GM15510 (cell line): Measurements from ENCODE around the gene PTEN.

Source experiments
- POLR2A ChIP-seq: IDR thresholded peaks from 3 replicates; pipeline ENCODE4 v1.6.1; 2011; ENCODE audit warnings: borderline replicate concordance; ENCODE audit not compliant: insufficient read length; ENCODE audit errors: extremely low read depth

PTEN gene

DNA sequence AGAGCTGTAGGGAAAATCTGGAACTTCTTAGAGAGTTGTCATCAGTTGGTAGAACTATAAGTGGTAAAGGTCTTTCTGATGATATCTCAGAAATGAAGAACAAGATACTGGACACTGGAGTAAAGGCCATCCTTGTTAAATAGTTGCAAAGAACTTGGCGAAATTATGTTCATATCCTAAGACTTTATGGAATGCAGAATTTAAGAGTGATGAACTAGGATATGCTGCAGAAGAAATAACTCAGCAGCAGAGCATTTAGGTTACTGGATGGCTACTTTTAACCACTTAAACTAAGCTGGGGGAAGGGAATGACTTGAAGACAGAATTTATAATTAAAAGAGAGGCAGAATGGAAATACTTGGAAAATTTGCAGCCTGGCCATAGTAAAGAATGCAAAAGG, 23.7 kb downstream of the PTEN start:
- TF ChIP-seq POLR2A, result no peak

- TF ChIP-seq POLR2A, result no peak
These were observed 24.3 kb downstream of the PTEN start for GRCh38 chr10:87887548-87888289.

- no peak for TF ChIP-seq POLR2A
These were observed 32.0 kb downstream of the PTEN start for GRCh38 chr10:87895430-87895829.

- TF ChIP-seq POLR2A, result no peak
These were observed 32.8 kb downstream of the PTEN start for GRCh38 chr10:87896216-87896615.

GRCh38 chr10:87913156-87913921, 49.9 kb downstream of the PTEN start:
- TF ChIP-seq POLR2A, result no peak

GRCh38 chr10:87915406-87915805, 52.0 kb downstream of the PTEN start:
- TF ChIP-seq POLR2A, result no peak

GRCh38 chr10:87915989-87916388, 52.6 kb downstream of the PTEN start:
- no peak for TF ChIP-seq POLR2A

DNA sequence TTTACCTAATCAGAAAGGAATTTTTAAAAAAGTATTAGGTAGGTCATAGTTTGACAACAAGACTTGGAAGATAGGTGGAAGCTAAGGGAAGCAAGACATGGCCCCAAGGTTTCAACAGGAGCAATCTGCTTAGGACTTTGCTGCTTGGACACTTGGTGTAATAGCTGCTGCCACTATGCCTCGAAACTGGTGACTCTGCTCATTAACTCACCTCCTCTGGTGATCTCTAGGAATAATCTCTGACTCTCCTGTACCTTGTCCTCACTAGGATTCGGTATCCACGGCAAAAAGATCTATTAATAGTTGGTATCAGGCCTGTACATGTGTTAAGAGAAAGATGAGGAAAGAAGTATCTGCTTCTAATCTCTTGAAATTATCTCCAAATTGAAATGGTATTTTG, 53.1 kb downstream of the PTEN start:
- no peak for TF ChIP-seq POLR2A

DNA sequence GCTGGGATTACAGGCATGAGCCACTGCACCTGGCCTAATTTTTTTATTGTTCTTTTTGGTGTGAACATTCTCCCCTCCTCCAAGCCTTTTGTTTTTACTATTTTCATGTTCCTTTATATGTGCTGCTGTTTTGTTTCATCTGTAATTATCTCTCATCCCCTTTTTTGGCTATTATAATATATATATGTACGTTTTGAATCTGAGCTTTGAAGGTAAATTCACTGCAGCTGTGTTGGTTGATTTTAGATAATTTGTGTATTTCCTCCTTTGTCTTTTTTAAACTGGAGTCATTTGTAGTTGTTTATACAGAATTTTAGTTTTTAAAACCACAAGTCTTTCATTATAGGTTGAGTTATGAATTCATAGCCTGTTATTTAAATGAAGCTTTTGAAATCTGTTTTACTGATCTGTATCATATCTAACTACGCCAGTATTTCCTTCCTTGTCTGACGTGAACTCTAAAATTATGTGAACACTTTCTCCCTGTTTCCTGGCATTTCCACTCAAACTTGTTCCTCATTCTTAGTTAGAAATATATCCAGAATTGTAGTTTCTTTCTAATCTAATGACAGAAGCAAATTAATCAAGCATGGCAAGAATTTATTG, 54.9 kb downstream of the PTEN start:
- no peak for TF ChIP-seq POLR2A

- no peak for TF ChIP-seq POLR2A
These were observed 57.1 kb downstream of the PTEN start for GRCh38 chr10:87920538-87920937.

DNA sequence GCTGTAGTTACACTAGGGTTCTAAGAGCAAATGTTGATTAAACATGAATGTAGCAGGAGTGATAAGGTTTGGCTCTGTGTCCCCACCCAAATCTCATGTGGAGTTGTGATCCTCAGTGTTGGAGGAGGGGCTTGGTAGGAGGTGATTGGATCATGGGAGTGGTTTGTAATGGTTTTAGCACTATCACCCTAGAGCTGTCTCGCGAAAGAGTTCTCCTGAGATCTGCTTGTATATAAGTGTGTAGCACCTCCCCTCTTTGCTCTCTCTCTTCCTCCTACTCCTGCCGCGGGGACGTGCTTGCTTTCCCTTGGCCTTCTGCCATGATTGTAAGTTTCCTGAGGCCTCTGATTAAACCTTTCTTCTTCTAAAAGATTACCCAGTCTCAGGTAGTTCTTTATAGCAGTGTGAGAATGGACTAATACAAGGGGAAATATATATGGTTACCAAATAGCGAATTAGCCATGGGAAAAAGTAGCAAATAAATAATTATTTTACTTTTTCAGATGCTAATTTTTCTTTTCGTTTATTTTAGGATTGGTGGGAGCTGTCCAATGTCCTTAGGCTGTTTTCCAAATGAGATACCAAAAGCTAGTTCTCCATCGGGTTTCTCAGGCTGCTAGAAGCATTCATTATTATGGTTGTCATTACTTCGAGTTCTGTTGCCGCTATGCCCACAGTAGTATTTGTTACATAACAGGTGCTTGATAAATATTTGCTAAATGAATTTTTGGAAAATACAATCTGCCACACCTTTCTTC, 58.7 kb downstream of the PTEN start:
- TF ChIP-seq POLR2A, result no peak

DNA sequence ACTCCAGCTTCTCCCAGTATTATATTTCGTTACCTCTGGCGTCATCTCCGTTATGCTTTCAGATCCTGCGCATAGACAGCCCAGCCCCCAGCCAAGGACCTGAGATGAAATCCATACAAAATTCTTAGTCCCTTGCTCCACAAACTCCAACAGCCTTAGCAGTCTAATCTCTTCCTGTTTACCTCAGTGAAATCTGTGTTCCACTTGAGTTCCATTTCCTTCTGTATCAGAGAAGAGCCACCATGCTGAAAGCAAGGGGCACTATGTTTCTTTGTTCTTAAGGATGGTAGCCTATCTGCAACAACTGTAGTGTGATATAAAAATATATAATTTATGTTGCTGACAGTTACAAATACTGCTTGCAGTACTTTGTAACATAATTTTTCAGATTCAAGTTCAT, 59.8 kb downstream of the PTEN start:
- no peak for TF ChIP-seq POLR2A

DNA sequence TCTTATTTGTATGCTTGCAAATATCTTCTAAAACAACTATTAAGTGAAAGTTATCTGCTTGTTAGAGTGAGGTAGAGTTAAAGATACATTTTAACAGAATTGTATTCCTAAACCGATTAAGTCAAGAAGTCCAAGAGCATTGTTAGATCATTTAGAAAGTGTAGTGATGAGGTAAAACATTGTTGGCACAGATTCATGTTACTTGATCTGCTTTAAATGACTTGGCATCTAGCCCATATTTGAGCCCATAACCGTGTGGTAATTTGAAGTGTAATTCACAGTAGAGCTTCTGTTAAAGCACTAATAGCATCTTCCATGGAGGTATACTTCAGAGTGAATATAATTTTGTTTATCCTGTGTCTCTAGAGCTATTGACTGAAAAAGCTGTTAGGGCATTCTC, 62.1 kb downstream of the PTEN start:
- no peak for TF ChIP-seq POLR2A

- no peak for TF ChIP-seq POLR2A
These were observed 63.7 kb downstream of the PTEN start for GRCh38 chr10:87927091-87927490.

GRCh38 chr10:87928996-87929395, 65.6 kb downstream of the PTEN start:
- TF ChIP-seq POLR2A, result no peak
